ENCODE results near the gene SFXN2. TPM values are rescaled to one million over a fixed set of nuclear protein-coding genes. Genes with fewer than 3 reads are reported as not detected.

Gene SFXN2
- total RNA-seq, 1 donor from 2014 or later, result 9.1 TPM

- peak overlapping the region; percentile 85 for H3K4me3 Mint-ChIP-seq (ENCODE audit: unreplicated experiment)
- FAIRE-seq (no peak), DNase-seq (ENCODE audit: low read depth) (no peak)
- peak overlapping the region; percentile 97 for H3K27ac ChIP-seq (ENCODE audit: low read depth, low read length)
- H3K27ac Mint-ChIP-seq (ENCODE audit: unreplicated experiment), result peak overlapping the region; percentile 96
- H3K27me3 Mint-ChIP-seq (ENCODE audit: low read depth, unreplicated experiment), result no peaks in the 10 kb centered on the region
- H3K9ac ChIP-seq (ENCODE audit: low read length), result peak overlapping the region; percentile 93
- no peak overlapping the region for H2AFZ ChIP-seq (ENCODE audit: low read depth, low read length)
- H3K27me3 ChIP-seq (ENCODE audit: insufficient read depth, low read length), result no peaks in the 10 kb centered on the region
- H3K4me1 ChIP-seq (ENCODE audit: insufficient read depth, low read length), result peaks cover 62% of the 10 kb centered on the region
- H3K36me3 ChIP-seq (ENCODE audit: insufficient read depth, low read length), result no peaks in the 10 kb centered on the region
- H3K9me3 Mint-ChIP-seq (ENCODE audit: unreplicated experiment), result no peaks in the 10 kb centered on the region
- no peaks in the 10 kb centered on the region for H3K9me3 ChIP-seq (ENCODE audit: insufficient read depth, low read depth, low read length)
- H3K4me3 ChIP-seq (ENCODE audit: insufficient read depth, low read depth, low read length), result peak overlapping the region; percentile 66
- H4K20me1 ChIP-seq (ENCODE audit: insufficient read depth, low read length), result peaks cover 18% of the 10 kb centered on the region
- peaks cover 2% of the 10 kb centered on the region for H3K36me3 Mint-ChIP-seq (ENCODE audit: low read depth, unreplicated experiment)
- no peak for TF ChIP-seq CTCF (IDR thresholded peaks at IDR 0.05; ENCODE audit: insufficient read depth, low read depth, low read length)
- TF ChIP-seq EZH2 (IDR thresholded peaks at IDR 0.05; ENCODE audit: insufficient read depth, low read length), result no peak
- peaks cover 60% of the 10 kb centered on the region for H3K79me2 ChIP-seq (ENCODE audit: insufficient read depth, low read length)
- peak overlapping the region; percentile 91 for H3K4me2 ChIP-seq (ENCODE audit: low read length)
- peaks cover 61% of the 10 kb centered on the region for H3K4me1 Mint-ChIP-seq (ENCODE audit: low read depth, unreplicated experiment)
Measured at GRCh38 chr10:102775201-102775934, 60.9 kb downstream of the SFXN2 start.

- FAIRE-seq, result peak; percentile 20
Measured at GRCh38 chr10:102775935-102776669, 61.7 kb downstream of the SFXN2 start.

More at GRCh38 chr10:102775935-102776669, 61.7 kb downstream of the SFXN2 start:
- H3K4me3 ChIP-seq (ENCODE audit: insufficient read depth, low read depth, low read length), result peak overlapping the region; percentile 66
- peak overlapping the region; percentile 97 for H3K27ac ChIP-seq (ENCODE audit: low read depth, low read length)
- no peaks in the 10 kb centered on the region for H3K36me3 ChIP-seq (ENCODE audit: insufficient read depth, low read length)
- peaks cover 61% of the 10 kb centered on the region for H3K79me2 ChIP-seq (ENCODE audit: insufficient read depth, low read length)
- peaks cover 21% of the 10 kb centered on the region for H4K20me1 ChIP-seq (ENCODE audit: insufficient read depth, low read length)
- DNase-seq (ENCODE audit: low read depth), result peak; percentile 93
- Mint-ChIP-seq H3K4me3 (ENCODE audit: unreplicated experiment) (peak overlapping the region; percentile 85), H3K27me3 (ENCODE audit: low read depth, unreplicated experiment) (no peaks in the 10 kb centered on the region), H3K9me3 (ENCODE audit: unreplicated experiment) (no peaks in the 10 kb centered on the region), H3K4me1 (ENCODE audit: low read depth, unreplicated experiment) (peaks cover 61% of the 10 kb centered on the region), H3K27ac (ENCODE audit: unreplicated experiment) (peak overlapping the region; percentile 96), H3K36me3 (ENCODE audit: low read depth, unreplicated experiment) (peaks cover 2% of the 10 kb centered on the region)
- no peak for TF ChIP-seq EZH2 (IDR thresholded peaks at IDR 0.05; ENCODE audit: insufficient read depth, low read length)
- TF ChIP-seq CTCF (IDR thresholded peaks at IDR 0.05; ENCODE audit: insufficient read depth, low read depth, low read length), result no peak
- no peak overlapping the region for H2AFZ ChIP-seq (ENCODE audit: low read depth, low read length)
- peak overlapping the region; percentile 91 for H3K4me2 ChIP-seq (ENCODE audit: low read length)
- no peaks in the 10 kb centered on the region for H3K9me3 ChIP-seq (ENCODE audit: insufficient read depth, low read depth, low read length)
- H3K4me1 ChIP-seq (ENCODE audit: insufficient read depth, low read length), result peaks cover 70% of the 10 kb centered on the region
- no peaks in the 10 kb centered on the region for H3K27me3 ChIP-seq (ENCODE audit: insufficient read depth, low read length)
- H3K9ac ChIP-seq (ENCODE audit: low read length), result peak overlapping the region; percentile 93
